Ramos (cell line): ENCODE measurements around the gene JAG1.

ENCODE experiments used
- in situ Hi-C: fragments of 300-500 bp; cut with MboI; formaldehyde crosslinking; loops from one replicate; pipeline ENCODE4 v1.14.3; 2022; ENCODE audit warnings: low sequenced_read_pairs; ENCODE audit not compliant: unreplicated experiment

JAG1 gene

DNA sequence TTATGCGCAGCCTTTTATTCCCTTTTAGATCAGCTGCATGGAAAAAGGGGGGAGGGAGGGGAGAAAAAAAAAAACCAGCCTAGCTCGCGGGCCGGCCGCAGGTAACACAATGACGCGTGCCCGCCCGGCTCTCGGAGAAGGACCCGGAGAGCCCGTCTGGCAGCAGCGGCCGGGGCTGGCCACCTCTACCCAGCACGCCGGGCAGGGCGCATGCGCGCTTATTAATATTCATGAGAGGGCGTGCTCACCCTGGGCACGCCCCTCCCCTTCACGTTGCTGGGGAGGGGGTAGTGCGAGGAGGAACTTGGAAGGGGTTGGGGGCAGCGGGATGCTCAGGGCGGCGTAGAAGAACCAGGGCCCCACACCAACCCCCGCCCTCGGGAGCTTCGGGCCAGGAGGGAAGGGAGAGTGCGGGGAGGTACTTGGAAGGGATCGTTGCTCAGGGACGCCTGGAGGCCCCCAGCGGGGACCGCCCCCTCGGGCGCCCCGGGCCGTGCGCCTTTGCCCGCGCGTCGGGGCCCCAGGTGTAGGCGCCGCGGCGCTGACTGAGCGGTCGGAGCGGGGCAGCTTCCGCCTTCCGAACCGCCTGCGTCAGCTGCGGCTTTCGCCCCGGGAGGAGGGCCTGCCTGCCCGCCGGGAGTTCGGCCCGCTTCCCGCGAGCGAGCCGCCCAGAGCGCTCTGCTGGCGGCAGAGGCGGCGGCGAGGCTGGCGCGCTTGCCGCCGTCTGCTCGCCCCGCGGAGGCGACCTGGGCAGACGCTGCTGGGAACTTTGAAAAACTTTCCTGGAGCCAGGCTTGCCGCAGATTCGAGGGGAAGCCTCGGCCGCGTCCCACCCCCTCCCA lies at the start of gene JAG1:
Gene JAG1, minus strand, starts transcription at position 158 of the 842 bp plus-strand sequence. CDS start 469 bp downstream, outside the sequence.
- in situ Hi-C loops: no loop called here

DNA sequence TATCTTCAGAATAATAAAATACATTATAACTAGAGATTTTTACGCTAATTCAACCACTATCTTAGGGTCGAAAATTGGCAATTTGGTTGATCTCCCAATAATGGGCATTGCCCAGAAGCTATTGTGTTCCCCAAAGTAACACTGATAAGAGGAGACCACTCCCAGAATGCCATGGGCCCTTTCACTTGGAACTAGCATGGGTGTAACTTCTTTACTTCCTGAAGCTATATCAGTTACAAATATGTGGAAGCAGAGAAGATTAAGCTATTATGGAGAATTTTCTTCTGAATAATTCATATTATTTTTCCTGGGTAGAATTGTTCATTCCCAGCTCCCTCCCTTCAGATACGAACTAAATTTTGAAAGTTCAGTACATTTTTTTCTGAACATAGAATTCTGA lies 48.2 kb upstream of the JAG1 start:
- in situ Hi-C loops: no loop called here

GRCh38 chr20:10721137-10721896 lies 47.5 kb upstream of the JAG1 start:
- in situ Hi-C loops: no loop called here

DNA sequence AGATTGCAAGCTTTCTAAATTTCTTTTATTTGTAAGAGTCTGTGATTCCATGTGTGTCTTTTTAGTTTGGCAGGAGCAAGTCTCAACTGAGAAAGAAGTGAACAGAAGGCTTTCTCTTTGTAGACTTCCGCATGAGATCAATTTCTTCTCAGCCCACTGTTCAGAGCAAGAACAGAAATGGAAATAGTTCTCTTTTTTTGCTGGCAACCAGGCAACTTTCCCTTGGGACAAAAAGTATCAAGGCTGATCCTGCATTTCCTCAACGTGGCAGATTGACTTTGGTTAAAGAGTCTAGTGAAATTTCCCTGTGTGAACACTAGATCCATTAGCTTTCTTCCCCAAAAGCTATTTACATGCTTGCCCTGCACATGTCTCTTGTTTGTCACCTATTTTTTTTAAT lies 46.8 kb upstream of the JAG1 start:
- in situ Hi-C loops: no loop called here

DNA sequence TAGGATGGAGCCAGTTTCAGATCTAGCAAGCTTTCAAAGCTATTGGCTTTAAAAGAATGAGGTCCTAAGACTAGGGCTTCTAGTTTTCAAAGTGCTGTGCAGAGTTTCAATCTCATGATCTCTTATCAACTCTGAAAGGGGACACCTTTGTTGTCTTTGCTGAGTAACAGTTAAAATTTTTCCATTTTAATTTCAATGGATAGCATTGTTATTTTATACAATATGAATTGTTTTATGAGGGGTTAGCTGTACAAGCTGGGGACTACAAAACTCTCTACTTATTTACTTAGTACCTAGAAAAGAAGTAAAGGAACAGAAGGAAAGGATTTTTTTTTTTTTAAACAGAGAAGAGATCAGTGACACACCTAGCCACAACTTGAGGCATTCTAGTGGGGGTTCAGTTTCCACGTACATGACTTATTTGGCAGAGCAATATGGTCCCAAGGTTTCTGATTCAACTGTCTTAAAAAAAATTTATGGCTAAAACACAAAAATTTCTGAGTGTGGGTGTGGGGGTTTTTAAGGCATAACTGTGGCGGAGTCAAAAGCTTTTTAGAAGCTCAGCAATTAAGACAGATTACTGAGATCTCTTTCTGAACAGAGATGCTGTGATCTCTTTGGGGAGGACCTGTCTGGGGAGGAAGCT lies 46.1 kb upstream of the JAG1 start:
- in situ Hi-C loops: no loop called here

DNA sequence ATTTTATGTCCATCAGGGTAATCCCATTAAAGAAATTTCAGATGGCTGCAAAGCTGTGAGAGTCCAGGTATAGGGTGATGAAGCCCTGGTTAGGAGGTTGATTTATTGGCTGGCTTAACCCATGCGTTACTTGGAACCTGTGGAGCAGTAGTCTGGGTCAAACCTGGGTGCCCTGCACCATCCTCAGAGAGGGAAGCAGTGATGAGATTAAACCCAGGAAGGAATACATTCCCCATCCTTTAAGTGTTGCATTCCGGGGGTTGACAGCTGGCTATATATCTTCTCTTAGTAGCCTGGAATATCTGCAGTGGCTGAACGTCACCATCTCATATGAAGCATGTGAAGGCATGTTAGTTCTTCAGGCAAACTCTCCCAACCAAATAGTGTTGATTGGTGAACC lies 44.9 kb upstream of the JAG1 start:
- in situ Hi-C loops: no loop called here

GRCh38 chr20:10716855-10717254 lies 43.1 kb upstream of the JAG1 start:
- in situ Hi-C loops: no loop called here

DNA sequence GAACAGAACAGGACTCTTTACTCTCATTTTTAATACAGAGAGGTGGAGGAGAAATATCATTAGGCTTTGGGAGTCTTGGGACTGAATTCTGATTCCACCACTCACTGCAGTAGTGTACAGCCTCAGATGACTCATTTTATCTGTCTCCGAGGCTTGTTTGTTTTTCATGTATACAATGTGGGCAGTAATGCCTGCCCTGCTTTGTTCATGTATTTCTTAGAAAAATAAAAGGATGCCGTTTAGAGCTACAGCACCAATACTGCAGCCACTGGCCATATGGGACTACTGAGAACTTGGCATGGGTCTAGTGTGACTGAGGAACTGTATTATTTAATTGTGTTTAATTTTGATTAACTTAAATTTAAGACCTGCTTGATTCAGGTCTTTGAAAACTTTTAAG lies 41.2 kb upstream of the JAG1 start:
- in situ Hi-C loops: no loop called here

GRCh38 chr20:10714236-10714975 lies 40.6 kb upstream of the JAG1 start:
- in situ Hi-C loops: no loop called here

- in situ Hi-C loops: no loop called here
These were observed 39.4 kb upstream of the JAG1 start for GRCh38 chr20:10713161-10713560.

- in situ Hi-C loops: no loop called here
These were observed 38.2 kb upstream of the JAG1 start for GRCh38 chr20:10711903-10712451.

DNA sequence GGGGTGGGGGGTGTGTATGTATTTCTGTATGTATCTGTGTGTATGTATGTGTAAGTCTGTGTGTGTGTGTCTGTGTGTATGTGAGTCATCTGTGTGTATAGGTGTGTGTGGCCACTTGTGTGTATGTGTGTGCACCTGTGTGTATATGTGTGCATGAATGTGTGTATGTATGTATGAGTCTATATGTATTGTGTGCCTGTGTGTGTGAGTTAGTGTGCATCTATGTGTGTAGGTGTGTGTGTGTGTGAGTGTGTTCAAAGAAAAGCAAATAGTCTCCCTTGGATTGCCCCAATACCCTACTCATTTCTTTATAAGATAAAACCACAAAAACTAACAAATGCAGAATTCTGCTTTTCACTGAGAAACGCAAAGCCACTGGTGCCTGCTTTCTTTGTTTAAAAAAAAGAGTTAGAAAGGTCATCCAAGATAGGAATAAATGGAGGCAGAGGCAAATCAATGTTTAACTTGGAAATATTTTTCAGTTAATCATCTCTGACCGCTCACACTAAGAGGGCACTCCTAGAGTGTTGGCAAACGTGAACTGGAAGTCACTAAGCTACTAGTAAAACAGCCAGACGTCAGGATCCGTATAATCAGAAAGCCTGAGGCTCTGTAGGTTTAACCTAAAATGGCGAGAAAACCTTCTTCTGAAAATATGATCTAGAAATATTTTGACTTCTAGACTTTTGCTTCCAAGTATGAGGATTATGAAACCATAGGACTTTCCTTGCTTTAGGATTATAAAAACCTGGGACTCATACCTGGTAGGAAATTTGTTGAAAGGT lies 37.4 kb upstream of the JAG1 start:
- in situ Hi-C loops: no loop called here

- in situ Hi-C loops: no loop called here
These were observed 36.1 kb upstream of the JAG1 start for GRCh38 chr20:10709916-10710315.

DNA sequence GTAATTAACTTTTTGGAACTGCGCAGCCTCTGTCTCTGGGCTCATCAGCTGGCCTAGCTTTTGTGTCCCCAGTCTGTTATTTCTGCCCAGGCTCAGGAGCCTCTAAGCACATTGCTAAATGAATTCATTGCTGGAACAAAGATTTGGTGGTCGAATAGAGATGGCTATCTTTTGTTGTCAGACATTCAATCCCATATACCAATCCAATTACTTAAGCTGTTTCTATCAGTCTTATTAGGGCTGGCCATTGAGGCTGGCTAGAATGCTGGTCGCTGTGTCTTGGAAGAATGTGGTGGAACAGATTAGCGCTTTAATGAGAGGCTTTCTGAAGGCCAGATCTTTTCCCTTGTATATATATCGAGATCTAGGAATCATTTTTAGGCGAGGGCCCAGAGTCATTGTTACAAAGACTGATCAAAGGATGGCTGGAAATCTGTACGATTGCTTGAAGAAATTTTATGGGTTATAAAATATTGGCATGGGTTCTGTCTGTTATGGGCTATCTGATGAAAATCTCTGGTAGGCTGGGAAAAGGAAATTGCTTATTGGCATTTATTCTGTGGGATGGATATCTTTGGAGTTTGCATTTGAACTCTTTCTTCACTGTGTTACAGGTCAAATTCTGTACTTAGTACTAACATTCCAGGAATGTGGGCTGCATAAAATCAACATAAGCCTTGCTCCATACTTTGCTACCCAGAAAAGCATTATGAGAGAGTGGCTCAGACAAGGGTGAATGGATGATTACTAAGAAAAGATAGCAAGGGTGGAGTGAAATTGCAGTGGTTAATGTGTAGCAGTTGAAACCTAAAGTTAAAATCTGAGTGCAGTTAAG lies 34.8 kb upstream of the JAG1 start:
- in situ Hi-C loops: no loop called here

- in situ Hi-C loops: no loop called here
These were observed 34.0 kb upstream of the JAG1 start for GRCh38 chr20:10707791-10708190.

- in situ Hi-C loops: no loop called here
These were observed 33.3 kb upstream of the JAG1 start for GRCh38 chr20:10707068-10707467.

GRCh38 chr20:10706460-10706811 lies 32.6 kb upstream of the JAG1 start:
- in situ Hi-C loops: no loop called here

DNA sequence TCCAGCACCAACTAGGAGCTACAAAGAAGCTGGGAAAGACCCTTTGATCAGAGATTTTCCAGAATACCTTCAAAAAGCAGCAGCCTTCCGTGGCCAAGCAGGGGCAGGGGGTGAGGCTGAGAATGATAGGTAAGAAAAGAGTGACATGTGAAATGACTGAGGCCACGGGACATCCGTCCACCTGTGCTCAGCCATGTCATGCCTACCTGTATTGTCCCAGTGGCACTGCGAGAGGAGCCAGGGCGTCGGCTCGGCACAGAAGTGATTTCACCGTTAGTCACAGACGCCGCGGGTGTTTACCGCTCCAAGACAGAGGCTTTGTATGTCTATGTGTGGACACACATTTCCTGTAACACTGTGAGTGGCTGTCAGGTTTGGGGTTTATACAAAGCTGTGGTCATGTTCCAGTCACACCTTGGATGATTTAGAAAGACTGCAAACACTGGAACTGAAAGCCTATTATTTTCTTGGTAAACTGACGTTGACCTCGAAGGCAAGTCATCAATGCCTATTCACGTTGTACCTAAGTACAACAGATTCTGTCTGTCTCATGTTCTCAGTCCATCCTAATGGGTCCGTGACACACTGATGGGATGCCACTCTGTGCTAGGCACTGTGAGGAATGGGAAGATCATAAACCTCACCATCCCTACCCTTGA lies 32.1 kb upstream of the JAG1 start:
- in situ Hi-C loops: no loop called here
